ENCODE data around the gene SH2B3. TPM values are rescaled to one million over a fixed set of nuclear protein-coding genes. Genes with fewer than 3 reads are reported as not detected.
"Not testable (repeated sequence)": the region's sequence is repeated elsewhere in the genome, so short reads cannot be mapped to it uniquely, and the experiment has no call there.

Gene SH2B3
- total RNA-seq, 5 donors from 2014 or later (not counting 1 experiment from before 2014, with no cell fraction given) = 24.6 to 38.8 (median 28.8) TPM

- no peak overlapping the region for H3K27ac Mint-ChIP-seq
- peak in 1 of 35 experiments; percentile 37 for DNase-seq
- WGBS (ENCODE audit: insufficient coverage) = 80% methylated on average over 3 of the region's 8 CpGs
- Histone ChIP-seq H3K4me3 (ENCODE audit: control insufficient read depth in 1 of 2, extremely low read depth in 1 of 2, low read length in 1 of 2) (no peak overlapping the region), H3K36me3 (ENCODE audit: control insufficient read depth in 2 of 2, extremely low read depth in 1 of 2, insufficient read depth in 1 of 2, low read length in 1 of 2) (no peaks in the 10 kb centered on the region), H3K27me3 (replicated peaks in 1 of 2; ENCODE audit: control insufficient read depth in 2 of 2, extremely low read depth in 1 of 2, insufficient read depth in 2 of 2, low read length in 1 of 2) (peaks cover 0 to 14% of the 10 kb centered on the region in 2 experiments), H3K9me3 (no peaks in the 10 kb centered on the region), H3K27ac (ENCODE audit: low read length) (no peak overlapping the region), H3K4me1 (ENCODE audit: control insufficient read depth in 1 of 2, extremely low read depth in 1 of 2, insufficient read depth in 2 of 2, low read length in 2 of 2) (peaks cover 0 to 9% of the 10 kb centered on the region in 2 experiments)
- H3K36me3 Mint-ChIP-seq = no peaks in the 10 kb centered on the region
- peaks cover 4 to 7% (median 6%) of the 10 kb centered on the region in 3 donors for H3K4me1 Mint-ChIP-seq
- no peak for ATAC-seq (replicated peaks in 1 of 4)
- no peaks in the 10 kb centered on the region for H3K9me3 Mint-ChIP-seq
- ChIA-PET CTCF (interaction anchor here (1.2 to 10.6 kb wide), 4 partner anchors 56 to 88 kb away, joined by 3 to 218 read pairs (median 70); no protein-coding TSS in a partner anchor), POLR2A (interaction anchor here in 1 of 2 donors (0.6 to 0.7 kb wide), 2 partner anchors 57 to 59 kb away, joined by 3 to 7 read pairs; no protein-coding TSS in a partner anchor)
- H3K27me3 Mint-ChIP-seq = no peaks in the 10 kb centered on the region
- no peak overlapping the region for H3K4me3 Mint-ChIP-seq
Measured at GRCh38 chr12:111393700-111394300, 11.9 kb upstream of the SH2B3 start.

GRCh38 chr12:111394480-111394879 lies 11.2 kb upstream of the SH2B3 start:
- CTCF ChIA-PET = interaction anchor here (1.2 to 10.6 kb wide), 4 partner anchors 56 to 87 kb away, joined by 3 to 218 read pairs (median 70); no protein-coding TSS in a partner anchor
- 87% methylated on average over 5 of the region's 8 CpGs for WGBS (ENCODE audit: insufficient coverage)
- H3K9me3 Mint-ChIP-seq = no peaks in the 10 kb centered on the region
- H3K4me3 Mint-ChIP-seq = no peak overlapping the region
- POLR2A ChIA-PET = interaction anchor here in 1 of 2 donors (0.7 kb wide), 1 partner anchor 58 kb away, joined by 3 read pairs; no protein-coding TSS in a partner anchor
- DNase-seq (no peak), ATAC-seq (replicated peaks in 1 of 4) (no peak)
- H3K4me1 ChIP-seq (ENCODE audit: control insufficient read depth in 1 of 2, extremely low read depth in 1 of 2, insufficient read depth in 2 of 2, low read length in 2 of 2) = peaks cover 0 to 9% of the 10 kb centered on the region in 2 experiments
- no peaks in the 10 kb centered on the region for H3K36me3 ChIP-seq (ENCODE audit: control insufficient read depth in 2 of 2, extremely low read depth in 1 of 2, insufficient read depth in 1 of 2, low read length in 1 of 2)
- no peak overlapping the region for H3K27ac Mint-ChIP-seq
- H3K27ac ChIP-seq (ENCODE audit: low read length) = no peak overlapping the region
- H3K9me3 ChIP-seq = no peaks in the 10 kb centered on the region
- H3K4me3 ChIP-seq (ENCODE audit: control insufficient read depth in 1 of 2, extremely low read depth in 1 of 2, low read length in 1 of 2) = no peak overlapping the region
- H3K27me3 Mint-ChIP-seq = no peaks in the 10 kb centered on the region
- H3K36me3 Mint-ChIP-seq = no peaks in the 10 kb centered on the region
- H3K4me1 Mint-ChIP-seq = peaks cover 7 to 9% (median 8%) of the 10 kb centered on the region in 3 donors
- H3K27me3 ChIP-seq (replicated peaks in 1 of 2; ENCODE audit: control insufficient read depth in 2 of 2, extremely low read depth in 1 of 2, insufficient read depth in 2 of 2, low read length in 1 of 2) = peaks cover 0 to 13% of the 10 kb centered on the region in 2 experiments

GRCh38 chr12:111395336-111396187 lies 10.2 kb upstream of the SH2B3 start:
- H3K36me3 Mint-ChIP-seq = no peaks in the 10 kb centered on the region
- H3K9me3 ChIP-seq = no peaks in the 10 kb centered on the region
- no peaks in the 10 kb centered on the region for H3K27me3 Mint-ChIP-seq
- no peaks in the 10 kb centered on the region for H3K9me3 Mint-ChIP-seq
- no peak for ATAC-seq (replicated peaks in 1 of 4)
- H3K36me3 ChIP-seq (ENCODE audit: control insufficient read depth in 2 of 2, extremely low read depth in 1 of 2, insufficient read depth in 1 of 2, low read length in 1 of 2) = no peaks in the 10 kb centered on the region
- CTCF ChIA-PET = interaction anchor here (0.6 to 10.6 kb wide), 20 partner anchors 9 to 699 kb away, joined by 3 to 218 read pairs (median 6); no protein-coding TSS in a partner anchor
- POLR2A ChIA-PET = interaction anchor here in 1 of 2 donors (0.7 kb wide), 1 partner anchor 25 kb away, joined by 3 read pairs; no protein-coding TSS in a partner anchor
- H3K27ac Mint-ChIP-seq = no peak overlapping the region
- DNase-seq = no peak
- peaks cover 0 to 7% of the 10 kb centered on the region in 2 experiments for H3K27me3 ChIP-seq (replicated peaks in 1 of 2; ENCODE audit: control insufficient read depth in 2 of 2, extremely low read depth in 1 of 2, insufficient read depth in 2 of 2, low read length in 1 of 2)
- WGBS (ENCODE audit: insufficient coverage) = 100% methylated on average over 1 of the region's 8 CpGs
- H3K4me3 Mint-ChIP-seq = no peak overlapping the region
- H3K4me1 Mint-ChIP-seq = peaks cover 7 to 15% (median 13%) of the 10 kb centered on the region in 3 donors
- no peak overlapping the region for H3K4me3 ChIP-seq (ENCODE audit: control insufficient read depth in 1 of 2, extremely low read depth in 1 of 2, low read length in 1 of 2)
- H3K4me1 ChIP-seq (ENCODE audit: control insufficient read depth in 1 of 2, extremely low read depth in 1 of 2, insufficient read depth in 2 of 2, low read length in 2 of 2) = peaks cover 0 to 9% of the 10 kb centered on the region in 2 experiments
- H3K27ac ChIP-seq (ENCODE audit: low read length) = no peak overlapping the region

- not testable (repeated sequence) for H3K27me3 Mint-ChIP-seq; H3K27me3 ChIP-seq (replicated peaks in 1 of 2; ENCODE audit: control insufficient read depth in 2 of 2, extremely low read depth in 1 of 2, insufficient read depth in 2 of 2, low read length in 1 of 2); ATAC-seq (replicated peaks in 1 of 4); H3K27ac Mint-ChIP-seq; H3K9me3 ChIP-seq; H3K36me3 Mint-ChIP-seq; H3K27ac ChIP-seq (ENCODE audit: low read length); DNase-seq; H3K9me3 Mint-ChIP-seq; H3K4me3 Mint-ChIP-seq; H3K36me3 ChIP-seq (ENCODE audit: control insufficient read depth in 2 of 2, extremely low read depth in 1 of 2, insufficient read depth in 1 of 2, low read length in 1 of 2); H3K4me3 ChIP-seq (ENCODE audit: control insufficient read depth in 1 of 2, extremely low read depth in 1 of 2, low read length in 1 of 2); H3K4me1 ChIP-seq (ENCODE audit: control insufficient read depth in 1 of 2, extremely low read depth in 1 of 2, insufficient read depth in 2 of 2, low read length in 2 of 2)
- CTCF ChIA-PET = interaction anchor here (0.6 to 10.6 kb wide), 25 partner anchors 8 to 699 kb away, joined by 3 to 218 read pairs (median 5); no protein-coding TSS in a partner anchor
- H3K4me1 Mint-ChIP-seq = peaks cover 7 to 17% (median 13%) of the 10 kb centered on the region in 3 donors
- WGBS (ENCODE audit: insufficient coverage) = no CpG with 5 or more reads among the region's 7 CpGs
- POLR2A ChIA-PET = interaction anchor here in 1 of 2 donors (0.7 to 1.4 kb wide), 2 partner anchors 24 to 56 kb away, joined by 3 to 4 read pairs; no protein-coding TSS in a partner anchor
Measured at GRCh38 chr12:111396271-111396670, 9.5 kb upstream of the SH2B3 start.

GRCh38 chr12:111396726-111397445 lies 8.8 kb upstream of the SH2B3 start:
- H3K27ac Mint-ChIP-seq = peak overlapping the region in 1 of 2 donors; percentile 52
- POLR2A ChIA-PET = interaction anchor here (1.0 to 1.4 kb wide), 3 partner anchors 10 to 55 kb away, joined by 3 to 4 read pairs (median 3); no protein-coding TSS in a partner anchor
- Histone ChIP-seq H3K4me3 (ENCODE audit: control insufficient read depth in 1 of 2, extremely low read depth in 1 of 2, low read length in 1 of 2) (peak overlapping the region in 1 of 2 donors; percentile 26), H3K27me3 (replicated peaks in 1 of 2; ENCODE audit: control insufficient read depth in 2 of 2, extremely low read depth in 1 of 2, insufficient read depth in 2 of 2, low read length in 1 of 2) (peaks cover 0 to 3% of the 10 kb centered on the region in 2 experiments), H3K4me1 (ENCODE audit: control insufficient read depth in 1 of 2, extremely low read depth in 1 of 2, insufficient read depth in 2 of 2, low read length in 2 of 2) (peaks cover 0 to 9% of the 10 kb centered on the region in 2 experiments), H3K27ac (ENCODE audit: low read length) (no peak overlapping the region), H3K9me3 (no peaks in the 10 kb centered on the region), H3K36me3 (ENCODE audit: control insufficient read depth in 2 of 2, extremely low read depth in 1 of 2, insufficient read depth in 1 of 2, low read length in 1 of 2) (no peaks in the 10 kb centered on the region)
- H3K4me3 Mint-ChIP-seq = peak overlapping the region; percentile 44 to 66 (median 65)
- no peaks in the 10 kb centered on the region for H3K27me3 Mint-ChIP-seq
- peak; percentile 92 to 98 (median 94) for ATAC-seq (replicated peaks in 1 of 4)
- peak; percentile 62 to 93 (median 83) for DNase-seq
- no peaks in the 10 kb centered on the region for H3K9me3 Mint-ChIP-seq
- H3K4me1 Mint-ChIP-seq = peaks cover 7 to 17% (median 13%) of the 10 kb centered on the region in 3 donors
- WGBS (ENCODE audit: insufficient coverage) = 7% methylated on average over 19 of the region's 34 CpGs
- CTCF ChIA-PET = interaction anchor here (0.6 to 10.6 kb wide), 26 partner anchors 15 to 961 kb away, joined by 3 to 218 read pairs (median 5); no protein-coding TSS in a partner anchor
- no peaks in the 10 kb centered on the region for H3K36me3 Mint-ChIP-seq

Data from T-cell (primary cell).